H1 (cell line): ENCODE measurements around the gene NEDD4L. TPM values are rescaled to one million over a fixed set of nuclear protein-coding genes. Genes with fewer than 3 reads are reported as not detected.
A peak's percentile ranks its signal among the peaks of the same experiment; 100 is the strongest.

Experiments used
- ASH2L ChIP-seq: fragments of 200-600, 300-600 bp; sonication (generic); IDR thresholded peaks from one replicate; pipeline ENCODE4 v1.7.1; 2017; ENCODE audit warnings: low read length
- BCL11A ChIP-seq, 2 experiments: IDR thresholded peaks; one replicate each; pipeline ENCODE4 v1.6.1; 2011; ENCODE audit warnings: low read depth in 2 of 2, low read length in 2 of 2, mild to moderate bottlenecking in 2 of 2
- CBX5 ChIP-seq: fragments of 300-800, 300-1000 bp; sonication (generic); IDR thresholded peaks from 2 replicates; pipeline ENCODE4 v1.7.1; 2016; ENCODE audit warnings: antibody characterized with exemption, low read length, low read depth
- CHD1 ChIP-seq: IDR thresholded peaks from 2 replicates; pipeline ENCODE4 v1.6.1; 2012; ENCODE audit warnings: low read depth, low read length, improper control_type of control experiment
- FOSL1 ChIP-seq: IDR thresholded peaks from 2 replicates; pipeline ENCODE4 v1.6.1; 2011; ENCODE audit warnings: mild to moderate bottlenecking, low read depth, low read length, moderate library complexity; ENCODE audit not compliant: insufficient read depth
- HDAC2 ChIP-seq, 2 experiments: fragments of 300-600 bp in 1 of 2; sonication (generic) in 1 of 2; IDR thresholded peaks; 2 replicates each; pipeline ENCODE4 v1.6.1; 2011 to 2012; ENCODE audit warnings: low read depth in 2 of 2, low read length in 2 of 2, mild to moderate bottlenecking in 2 of 2, moderate library complexity in 2 of 2, borderline replicate concordance in 1 of 2, inconsistent platforms in 1 of 2
- KDM5A ChIP-seq: fragments of 200-600 bp; IDR thresholded peaks from 2 replicates; pipeline ENCODE4 v1.7.1; 2012; ENCODE audit warnings: mild to moderate bottlenecking, low read length, inconsistent platforms, mixed read lengths
- MAFK ChIP-seq: IDR thresholded peaks from 2 replicates; pipeline ENCODE4 v1.6.1; 2012; ENCODE audit warnings: low read depth, mild to moderate bottlenecking, improper control_type of control experiment, low read length
- NANOG ChIP-seq: IDR thresholded peaks from 2 replicates; pipeline ENCODE4 v1.6.1; 2011; ENCODE audit warnings: low read length, low read depth, mild to moderate bottlenecking, inconsistent platforms; ENCODE audit not compliant: insufficient read depth, poor library complexity, severe bottlenecking
- PHF8 ChIP-seq: fragments of 200-600 bp; sonication (generic); conservative IDR thresholded peaks from 2 replicates; pipeline ENCODE4 v1.7.1; 2012; ENCODE audit warnings: low read depth, mild to moderate bottlenecking, inconsistent platforms, low read length, moderate library complexity
- POU5F1 ChIP-seq: IDR thresholded peaks from 2 replicates; pipeline ENCODE4 v1.6.1; 2011; ENCODE audit warnings: low read depth, mild to moderate bottlenecking, low read length, moderate library complexity
- RAD21 ChIP-seq, 2 experiments: IDR thresholded peaks in 1 of 2; conservative IDR thresholded peaks in 1 of 2; 2 replicates each; pipeline ENCODE4 v1.6.1; 2011; ENCODE audit warnings: low read depth in 2 of 2, low read length in 2 of 2, improper control_type of control experiment in 1 of 2, inconsistent platforms in 1 of 2, mild to moderate bottlenecking in 1 of 2, moderate library complexity in 1 of 2
- RXRA ChIP-seq: IDR thresholded peaks from 2 replicates; pipeline ENCODE4 v1.6.1; 2011; ENCODE audit warnings: low read depth, mild to moderate bottlenecking, low read length, moderate library complexity; ENCODE audit not compliant: insufficient read depth
- SAP30 ChIP-seq: fragments of 300-600 bp; sonication (generic); IDR thresholded peaks from 2 replicates; pipeline ENCODE4 v1.7.1; 2012; ENCODE audit warnings: low read length, moderate library complexity, mild to moderate bottlenecking, inconsistent platforms; ENCODE audit not compliant: insufficient read depth, insufficient replicate concordance
- SP1 ChIP-seq: IDR thresholded peaks from 2 replicates; pipeline ENCODE4 v1.6.1; 2011; ENCODE audit warnings: low read depth, low read length
- SP2 ChIP-seq: IDR thresholded peaks from 2 replicates; pipeline ENCODE4 v1.6.1; 2012; ENCODE audit warnings: mild to moderate bottlenecking, low read length, inconsistent platforms
- TAF1 ChIP-seq: IDR thresholded peaks from 2 replicates; pipeline ENCODE4 v1.6.1; 2011; ENCODE audit warnings: mild to moderate bottlenecking, low read depth, low read length
- TBP ChIP-seq: IDR thresholded peaks from 2 replicates; pipeline ENCODE4 v1.6.1; 2011; ENCODE audit warnings: low read depth, low read length, improper control_type of control experiment
- TEAD4 ChIP-seq: IDR thresholded peaks from 2 replicates; pipeline ENCODE4 v1.6.1; 2012; ENCODE audit warnings: low read depth, low read length, inconsistent platforms, mixed read lengths
- polyA plus RNA-seq, 7 experiments: library from polyadenylated mRNA; depleted of rRNA in 3 of 7; stranded (reverse) in 5 of 7; unstranded in 2 of 7; fragments of >200 nt in 5 of 7; fragments of 200-250 nt in 2 of 7; gene quantifications; 1 replicate in 5 of 7; 2 replicates in 1 of 7; 4 replicates in 1 of 7; pipeline versions ENCODE4 v1.2.1 to v1.2.3, GENCODE V29; 2011 to 2013; ENCODE audit warnings: missing spikeins in 2 of 7, mixed read lengths in 2 of 7
- total RNA-seq: library from RNA; stranded (reverse); fragmentation: NEBNext Ultra II Directional; extraction: Animal tissue kit (Norgen Biotek cat#: 25700); gene quantifications from 2 replicates; pipeline ENCODE4 v1.2.1, GENCODE V29; 2021
- TF ChIP-seq, protein P1 (sequence below): IDR thresholded peaks from 2 replicates; pipeline ENCODE4 v1.6.1; 2011; ENCODE audit warnings: low read length, improper control_type of control experiment

The NEDD4L gene
- total and polyA plus RNA-seq, 2 of the 8 experiments (the other 6 are each of a cell fraction or from before 2014, with no cell fraction given), result 37.3 to 69.8 TPM

DNA sequence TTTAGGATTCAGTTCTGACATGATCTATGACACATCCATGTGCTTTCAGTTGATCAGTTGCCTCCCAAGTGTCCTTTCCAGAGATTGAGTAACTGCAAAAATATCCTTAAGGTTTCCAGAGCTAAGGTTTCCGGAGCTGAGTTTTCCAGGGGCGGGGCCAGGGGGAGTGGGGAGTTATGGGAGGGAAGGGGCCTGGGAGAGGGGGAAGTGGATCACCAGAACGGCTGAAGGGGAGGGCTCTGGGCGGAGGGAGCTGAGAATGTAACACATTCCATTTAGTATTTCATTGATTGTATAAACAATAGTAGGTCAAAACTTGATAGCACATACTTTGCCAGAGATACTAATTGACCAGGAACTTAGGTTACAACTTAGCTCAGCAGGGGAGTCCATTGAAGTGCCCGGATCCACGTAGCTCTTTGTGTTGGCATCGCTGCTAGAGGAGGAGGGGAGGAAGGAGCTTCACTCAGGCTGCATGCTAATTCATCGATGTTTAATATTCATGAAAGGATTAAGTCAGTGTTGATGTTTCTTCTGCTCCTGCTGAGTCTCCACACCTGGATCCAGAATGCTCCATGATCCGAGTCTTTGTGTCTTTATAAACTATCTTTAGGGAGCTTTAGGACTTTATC lies 295.1 kb downstream of the NEDD4L start (continued):
- TF ChIP-seq MAFK (no peak), HDAC2 (IDR thresholded peaks at IDR 0.05; ENCODE audit: borderline replicate concordance in 1 of 2, low read depth in 2 of 2, low read length in 2 of 2) (no peak; a peak in 1 of 4 replicates), RAD21 (IDR thresholded peaks at IDR 0.05 in 1 of 2, conservative IDR thresholded peaks at IDR 0.05 in 1 of 2; ENCODE audit: low read depth in 2 of 2, low read length in 2 of 2) (no peak), ASH2L (peak; percentile 93), SAP30 (no peak), TAF1 (no peak), FOSL1 (no peak), TEAD4 (no peak), KDM5A (no peak), RXRA (no peak), TBP (no peak), PHF8 (no peak), NANOG (peak; percentile 11), SP1 (0 out of 2 replicates have a peak, but pooled peaks have one; percentile 50), CHD1 (no peak), SP2 (no peak), CBX5 (no peak), BCL11A (IDR thresholded peaks at IDR 0.05; ENCODE audit: low read depth in 2 of 2, low read length in 2 of 2) (no peak), POU5F1 (no peak)
- TF ChIP-seq, protein P1, sequence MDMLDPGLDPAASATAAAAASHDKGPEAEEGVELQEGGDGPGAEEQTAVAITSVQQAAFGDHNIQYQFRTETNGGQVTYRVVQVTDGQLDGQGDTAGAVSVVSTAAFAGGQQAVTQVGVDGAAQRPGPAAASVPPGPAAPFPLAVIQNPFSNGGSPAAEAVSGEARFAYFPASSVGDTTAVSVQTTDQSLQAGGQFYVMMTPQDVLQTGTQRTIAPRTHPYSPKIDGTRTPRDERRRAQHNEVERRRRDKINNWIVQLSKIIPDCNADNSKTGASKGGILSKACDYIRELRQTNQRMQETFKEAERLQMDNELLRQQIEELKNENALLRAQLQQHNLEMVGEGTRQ, result no peak
